H1 (cell line): ENCODE results near the gene HIPK2.

Experiments
- CBX8 ChIP-seq: fragments of 300-800, 300-1000 bp; sonication (generic); IDR thresholded peaks from 2 replicates; pipeline ENCODE4 v1.7.1; 2016; ENCODE audit warnings: low read depth, low read length, borderline replicate concordance
- EZH2 ChIP-seq: fragments of 200-600 bp; sonication (generic); IDR thresholded peaks from 2 replicates; pipeline ENCODE4 v1.7.1; 2012; ENCODE audit warnings: low read depth, mild to moderate bottlenecking, moderate library complexity, low read length, inconsistent platforms; ENCODE audit not compliant: severe bottlenecking
- HDAC2 ChIP-seq, 2 experiments: fragments of 300-600 bp in 1 of 2; sonication (generic) in 1 of 2; IDR thresholded peaks; 2 replicates each; pipeline ENCODE4 v1.6.1; 2011 to 2012; ENCODE audit warnings: low read depth in 2 of 2, low read length in 2 of 2, mild to moderate bottlenecking in 2 of 2, moderate library complexity in 2 of 2, borderline replicate concordance in 1 of 2, inconsistent platforms in 1 of 2
- JUN ChIP-seq: IDR thresholded peaks from 2 replicates; pipeline ENCODE4 v1.6.1; 2011; ENCODE audit warnings: low read depth, mild to moderate bottlenecking, improper control_type of control experiment, low read length
- KDM1A ChIP-seq: fragments of 200-600, 300-600 bp; sonication (generic); IDR thresholded peaks from 2 replicates; pipeline ENCODE4 v1.7.1; 2016; ENCODE audit warnings: mild to moderate bottlenecking, low read length, borderline replicate concordance
- MAX ChIP-seq: IDR thresholded peaks from 2 replicates; pipeline ENCODE4 v1.6.1; 2012; ENCODE audit warnings: inconsistent platforms
- NANOG ChIP-seq: IDR thresholded peaks from 2 replicates; pipeline ENCODE4 v1.6.1; 2011; ENCODE audit warnings: low read length, low read depth, mild to moderate bottlenecking, inconsistent platforms; ENCODE audit not compliant: insufficient read depth, poor library complexity, severe bottlenecking
- POLR2A ChIP-seq, 2 experiments: IDR thresholded peaks; 1 replicate in 1 of 2; 2 replicates in 1 of 2; pipeline ENCODE4 v1.6.1; 2011; ENCODE audit warnings: low read depth in 2 of 2, low read length in 2 of 2, mild to moderate bottlenecking in 2 of 2; ENCODE audit errors: control extremely low read depth in 1 of 2
- POLR2AphosphoS5 ChIP-seq: IDR thresholded peaks from 2 replicates; pipeline ENCODE4 v1.6.1; 2011; ENCODE audit warnings: low read depth, low read length
- SP1 ChIP-seq: IDR thresholded peaks from 2 replicates; pipeline ENCODE4 v1.6.1; 2011; ENCODE audit warnings: low read depth, low read length
- TAF1 ChIP-seq: IDR thresholded peaks from 2 replicates; pipeline ENCODE4 v1.6.1; 2011; ENCODE audit warnings: mild to moderate bottlenecking, low read depth, low read length
- TEAD4 ChIP-seq: IDR thresholded peaks from 2 replicates; pipeline ENCODE4 v1.6.1; 2012; ENCODE audit warnings: low read depth, low read length, inconsistent platforms, mixed read lengths
- ZNF274 ChIP-seq: IDR thresholded peaks from 2 replicates; pipeline ENCODE4 v1.7.0; 2012; ENCODE audit warnings: low read length, borderline replicate concordance; ENCODE audit errors: extremely low read depth
- TF ChIP-seq, protein P1 (sequence below), 3 experiments: IDR thresholded peaks; 1 replicate in 2 of 3; 2 replicates in 1 of 3; pipeline versions ENCODE4 v1.5.1 to v1.6.1; 2011; ENCODE audit warnings: low read length in 3 of 3, mild to moderate bottlenecking in 3 of 3, inconsistent platforms in 2 of 3, low read depth in 1 of 3, moderate library complexity in 1 of 3; ENCODE audit not compliant: insufficient read depth in 1 of 3; ENCODE audit errors: control extremely low read depth in 1 of 3

DNA sequence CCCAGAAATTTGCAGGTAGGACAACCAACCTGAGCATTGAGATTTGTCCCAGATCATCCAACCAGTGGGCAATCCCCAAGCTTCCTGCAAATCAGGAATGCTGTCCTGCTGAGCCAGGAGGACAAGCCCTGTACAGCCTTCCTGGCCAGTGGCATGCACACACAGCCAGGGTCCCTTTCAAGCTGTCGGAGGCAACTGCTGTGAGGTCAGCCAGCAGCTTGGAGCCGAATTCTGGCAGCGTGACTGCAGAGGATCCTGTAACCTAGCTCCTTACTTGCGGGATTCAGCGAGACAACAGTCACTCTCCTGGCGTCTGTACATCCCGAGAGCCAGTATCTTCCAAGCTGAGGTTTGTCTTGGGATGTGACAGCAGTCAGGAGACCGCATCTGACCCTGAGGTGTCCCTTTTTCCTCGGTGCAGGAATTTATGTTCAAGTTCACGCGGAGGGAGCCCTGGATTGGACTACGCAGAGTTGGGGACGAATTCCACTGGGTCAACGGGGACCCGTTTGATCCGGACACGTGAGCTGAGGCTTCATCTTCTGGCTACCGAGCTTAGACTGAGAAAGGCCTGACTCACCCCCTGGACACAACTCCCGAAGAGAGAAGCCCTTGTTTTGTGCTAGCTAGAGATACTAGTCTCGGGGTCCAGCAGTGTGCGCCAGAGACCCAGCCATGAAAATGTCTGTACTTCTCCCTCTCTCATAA, 236.0 kb downstream of the HIPK2 start:
- TF ChIP-seq POLR2AphosphoS5 (no peak), EZH2 (no peak), HDAC2 (IDR thresholded peaks at IDR 0.05; ENCODE audit: borderline replicate concordance in 1 of 2, low read depth in 2 of 2, low read length in 2 of 2) (no peak), TAF1 (no peak), POLR2A (IDR thresholded peaks at IDR 0.05; ENCODE audit: control extremely low read depth in 1 of 2, low read depth in 2 of 2, low read length in 2 of 2) (no peak), KDM1A (no peak), MAX (peak; percentile 36; the same call in 1 of the 2 replicates), CBX8 (no peak), SP1 (no peak), JUN (no peak), NANOG (no peak), TEAD4 (peak; percentile 79), ZNF274 (no peak)
- TF ChIP-seq, protein P1, sequence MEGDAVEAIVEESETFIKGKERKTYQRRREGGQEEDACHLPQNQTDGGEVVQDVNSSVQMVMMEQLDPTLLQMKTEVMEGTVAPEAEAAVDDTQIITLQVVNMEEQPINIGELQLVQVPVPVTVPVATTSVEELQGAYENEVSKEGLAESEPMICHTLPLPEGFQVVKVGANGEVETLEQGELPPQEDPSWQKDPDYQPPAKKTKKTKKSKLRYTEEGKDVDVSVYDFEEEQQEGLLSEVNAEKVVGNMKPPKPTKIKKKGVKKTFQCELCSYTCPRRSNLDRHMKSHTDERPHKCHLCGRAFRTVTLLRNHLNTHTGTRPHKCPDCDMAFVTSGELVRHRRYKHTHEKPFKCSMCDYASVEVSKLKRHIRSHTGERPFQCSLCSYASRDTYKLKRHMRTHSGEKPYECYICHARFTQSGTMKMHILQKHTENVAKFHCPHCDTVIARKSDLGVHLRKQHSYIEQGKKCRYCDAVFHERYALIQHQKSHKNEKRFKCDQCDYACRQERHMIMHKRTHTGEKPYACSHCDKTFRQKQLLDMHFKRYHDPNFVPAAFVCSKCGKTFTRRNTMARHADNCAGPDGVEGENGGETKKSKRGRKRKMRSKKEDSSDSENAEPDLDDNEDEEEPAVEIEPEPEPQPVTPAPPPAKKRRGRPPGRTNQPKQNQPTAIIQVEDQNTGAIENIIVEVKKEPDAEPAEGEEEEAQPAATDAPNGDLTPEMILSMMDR (IDR thresholded peaks at IDR 0.05; ENCODE audit: control extremely low read depth in 1 of 3, insufficient read depth in 1 of 3, low read depth in 1 of 3, low read length in 3 of 3): no peak
